HG03039 (cell line): ENCODE measurements around the gene CCM2L.

ENCODE experiments used
- ATAC-seq: cut with Tn5 transposase; IDR thresholded peaks from one replicate; pipeline ENCODE4 v1.9.1; 2021; ENCODE audit warnings: mild to moderate bottlenecking, moderate library complexity; ENCODE audit not compliant: unreplicated experiment

Gene CCM2L

GRCh38 chr20:31992086-31992485 is 18.2 kb upstream of the CCM2L start:
- no peak for ATAC-seq

GRCh38 chr20:31996996-31997395 is 13.2 kb upstream of the CCM2L start:
- ATAC-seq = no peak

DNA sequence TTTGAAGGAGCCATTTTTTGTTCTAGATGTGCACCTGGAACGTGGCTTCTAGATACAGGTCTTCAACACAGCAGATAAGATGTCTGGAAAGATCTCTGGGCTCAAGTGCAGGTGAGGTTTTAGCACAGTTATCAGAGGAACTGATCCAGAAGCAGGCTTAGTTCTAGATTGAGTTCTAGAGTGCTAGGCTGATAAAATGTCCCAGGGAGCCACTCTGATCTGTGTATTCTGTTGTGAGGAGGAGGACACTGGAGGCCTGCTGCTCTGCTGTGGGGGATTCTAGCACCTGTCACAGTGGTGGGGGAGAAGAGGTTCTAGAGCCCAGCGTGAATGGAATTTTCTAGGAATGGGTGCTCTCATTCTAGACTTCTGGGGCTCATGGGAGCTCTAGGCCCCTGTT is 12.0 kb upstream of the CCM2L start:
- no peak for ATAC-seq

- no peak for ATAC-seq
These were observed 6.9 kb upstream of the CCM2L start for GRCh38 chr20:32003325-32003724.

DNA sequence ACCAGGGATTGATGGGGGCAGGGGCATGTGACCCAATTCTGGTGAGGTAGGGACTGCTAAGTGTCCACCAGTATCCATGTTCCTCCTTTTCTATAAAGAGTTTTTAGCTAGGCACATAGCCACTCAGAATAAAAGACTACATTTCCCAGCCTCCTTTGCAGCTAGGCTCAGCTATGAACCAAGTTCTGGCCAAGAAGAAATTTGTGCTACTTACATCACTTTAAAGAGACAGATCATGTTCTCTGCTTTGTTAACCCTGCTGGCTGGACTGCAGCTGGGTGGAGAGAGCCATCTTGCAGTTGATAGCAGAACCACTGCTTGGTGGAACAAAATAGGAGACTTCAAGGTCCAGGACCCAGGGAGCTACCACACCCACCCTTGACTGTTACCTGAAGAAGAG is 5.3 kb upstream of the CCM2L start:
- ATAC-seq = no peak

DNA sequence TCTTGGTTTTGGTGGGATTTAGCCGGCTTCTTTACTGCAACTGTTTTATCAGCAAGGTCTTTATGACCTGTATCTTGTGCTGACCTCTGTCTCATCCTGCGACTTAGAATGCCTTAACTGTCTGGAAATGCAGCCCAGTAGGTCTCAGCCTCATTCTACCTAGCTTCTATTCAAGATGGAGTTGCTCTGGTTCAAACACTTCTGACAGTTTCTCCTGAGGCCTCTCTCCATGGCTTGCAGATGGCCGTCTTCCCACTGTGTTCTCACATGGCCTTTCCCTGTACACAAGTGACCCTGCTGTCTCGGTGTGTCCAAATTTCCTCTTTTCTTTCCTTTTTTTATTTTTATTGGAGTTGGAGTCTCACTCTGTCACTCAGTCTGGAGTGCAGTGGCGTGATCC is 4.2 kb upstream of the CCM2L start:
- ATAC-seq = no peak

GRCh38 chr20:32006841-32007786 is 3.1 kb upstream of the CCM2L start:
- no peak for ATAC-seq

GRCh38 chr20:32007787-32008616 is 2.2 kb upstream of the CCM2L start:
- ATAC-seq = no peak

GRCh38 chr20:32009564-32009963 is 674 bp upstream of the CCM2L start:
- ATAC-seq = no peak

- no peak for ATAC-seq
These were observed 428 bp downstream of the CCM2L start for GRCh38 chr20:32010666-32011065.

- ATAC-seq = no peak
These were observed 2.0 kb downstream of the CCM2L start for GRCh38 chr20:32012159-32012688.

DNA sequence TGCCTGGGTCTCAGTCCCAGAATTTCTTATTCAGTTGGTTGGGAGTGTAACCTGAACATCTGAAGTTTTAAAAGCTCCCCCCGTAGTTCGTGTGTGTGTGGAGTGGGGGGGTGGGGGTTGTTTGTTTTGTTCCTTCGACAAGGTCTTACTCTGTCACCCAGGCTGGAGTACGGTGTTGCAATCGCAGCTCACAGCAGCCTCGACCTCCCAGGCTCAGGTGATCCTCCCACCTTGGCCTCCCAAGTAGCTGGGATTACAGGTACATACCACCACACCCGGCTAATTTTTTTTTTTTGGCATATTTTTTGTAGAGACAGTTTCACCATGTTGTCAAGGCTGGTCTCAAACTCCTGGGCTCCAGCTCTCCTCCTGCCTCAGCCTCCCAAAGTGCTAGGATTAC is 3.1 kb downstream of the CCM2L start:
- ATAC-seq = no peak

GRCh38 chr20:32017711-32018251 is 7.5 kb downstream of the CCM2L start:
- no peak for ATAC-seq

- ATAC-seq = no peak
These were observed 8.3 kb downstream of the CCM2L start for GRCh38 chr20:32018269-32019155.

DNA sequence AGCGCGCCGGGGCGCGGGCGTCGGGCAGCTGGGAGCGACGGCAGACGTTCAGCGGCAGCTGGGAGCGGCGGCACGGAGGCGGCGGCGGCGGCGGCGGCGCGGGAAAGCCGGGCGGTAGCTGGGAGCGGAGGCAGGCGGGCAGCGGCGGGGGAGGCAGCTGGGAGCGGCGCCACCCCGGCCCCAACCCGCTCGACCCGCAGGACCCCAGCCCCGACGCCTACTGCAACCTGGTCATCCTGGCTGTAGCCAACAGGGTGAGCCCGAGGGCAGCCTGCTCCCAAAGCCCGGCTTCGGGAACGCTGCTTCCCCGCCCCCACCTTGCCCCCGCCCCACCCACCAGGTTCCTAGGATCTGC is 8.9 kb downstream of the CCM2L start:
- no peak for ATAC-seq

GRCh38 chr20:32019563-32020463 is 9.6 kb downstream of the CCM2L start:
- no peak for ATAC-seq

DNA sequence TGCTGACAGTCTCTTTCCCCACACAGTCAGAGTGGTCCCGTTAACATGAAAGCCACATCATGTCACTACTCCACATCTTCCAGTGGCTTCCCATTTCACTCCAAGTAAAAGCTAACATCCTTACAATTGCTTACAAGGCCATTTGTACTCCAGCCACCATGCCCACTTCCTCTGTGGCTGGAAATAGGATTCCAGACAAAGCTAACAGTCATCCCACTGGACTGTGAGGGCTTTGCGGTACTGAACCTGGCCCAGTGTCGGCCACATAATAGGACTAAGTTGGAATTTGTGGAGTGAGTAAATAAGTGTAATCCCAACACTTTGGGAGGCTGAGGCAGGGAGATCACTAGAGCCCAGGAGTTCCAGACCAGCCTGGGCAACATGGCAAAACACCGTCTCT is 10.9 kb downstream of the CCM2L start:
- no peak for ATAC-seq

DNA sequence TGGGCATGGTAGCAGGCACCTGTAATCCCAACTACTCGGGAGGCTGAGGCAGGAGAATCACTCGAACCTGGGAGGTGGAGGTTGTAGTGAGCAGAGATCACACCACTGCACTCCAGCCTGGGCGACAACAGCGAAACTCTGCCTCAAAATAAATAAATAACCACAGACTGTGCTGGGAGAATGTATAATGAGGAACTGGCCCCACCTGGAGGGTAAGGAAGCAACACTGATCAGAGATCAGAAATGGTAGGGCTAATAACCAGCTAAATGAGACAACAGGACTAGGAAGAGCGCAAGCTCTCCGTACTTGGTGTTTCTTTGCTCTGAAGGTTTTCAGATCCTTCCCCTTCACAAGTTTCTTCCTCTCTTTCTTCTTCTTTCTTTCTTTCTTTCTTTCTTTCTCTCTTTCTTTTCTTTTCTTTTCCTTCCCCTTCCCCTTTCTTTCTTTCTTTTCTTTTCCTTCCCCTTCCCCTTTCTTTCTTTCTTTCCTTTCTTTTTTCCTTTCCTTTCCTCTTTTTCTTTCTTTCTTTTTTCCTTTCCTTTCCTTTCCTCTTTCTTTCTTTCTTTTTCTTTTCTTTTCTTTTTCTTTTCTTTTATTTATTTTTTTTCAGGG is 14.6 kb downstream of the CCM2L start:
- no peak for ATAC-seq

GRCh38 chr20:32027643-32028042 is 17.4 kb downstream of the CCM2L start:
- no peak for ATAC-seq
